Inflammatory macrophage (primary cell): ENCODE results near the gene PPP1R14B.

Source experiments
- DNase-seq, 2 donors: peaks; one replicate each; pipeline ENCODE4 v3.0.0-alpha.2; 2020 to 2022

The PPP1R14B gene

DNA sequence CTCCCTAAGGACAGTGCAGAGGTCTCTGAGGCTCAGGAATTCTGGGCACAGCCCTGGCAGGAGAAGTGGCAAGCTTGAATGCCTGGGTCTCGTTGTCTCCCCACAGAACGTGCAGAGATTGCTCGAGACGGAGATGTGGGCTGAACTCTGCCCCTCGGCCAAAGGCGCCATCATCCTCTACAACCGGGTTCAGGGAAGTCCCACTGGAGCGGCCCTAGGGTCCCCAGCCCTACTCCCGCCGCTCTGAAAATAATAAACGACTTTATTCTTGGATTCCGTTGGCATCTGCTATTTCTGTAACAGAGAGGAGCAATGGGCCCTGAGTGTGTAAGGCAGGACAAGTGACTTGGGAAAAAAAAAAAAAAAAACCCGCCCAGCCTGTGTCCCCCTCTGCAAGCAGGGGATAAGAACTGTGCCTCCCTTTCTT, 17.0 kb downstream of the PPP1R14B start:
- no peak for DNase-seq

DNA sequence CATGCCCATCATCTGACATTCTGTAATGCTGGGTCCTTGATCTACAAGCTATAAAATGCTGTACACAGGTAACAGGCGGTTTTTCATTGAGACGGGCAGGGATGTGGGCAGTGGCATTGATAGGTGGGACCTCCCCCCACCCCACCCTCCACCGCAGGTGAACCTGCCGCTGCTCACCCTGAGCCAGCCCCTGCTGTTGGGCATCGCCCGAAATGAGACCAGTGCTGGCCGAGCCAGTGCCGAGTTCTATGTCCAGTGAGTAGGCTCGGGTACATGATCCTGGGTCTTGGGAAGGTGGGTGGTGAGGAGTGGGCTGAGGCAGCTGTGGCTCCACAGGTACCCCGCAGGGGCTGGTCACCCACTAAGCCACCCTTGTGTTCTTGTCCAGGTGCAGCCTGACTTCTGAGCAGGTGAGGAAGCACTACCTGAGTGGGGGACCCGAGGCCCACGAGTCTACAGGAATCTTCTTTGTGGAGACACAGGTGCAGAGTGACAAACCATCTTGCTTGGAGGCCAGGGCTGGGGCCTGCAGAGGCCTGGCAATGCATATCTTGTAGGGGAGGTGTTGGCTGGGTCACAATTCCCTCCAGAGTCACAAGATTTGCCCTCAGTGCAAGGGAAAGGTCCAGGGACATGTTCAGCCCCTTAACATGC, 17.5 kb downstream of the PPP1R14B start:
- DNase-seq = no peak

DNA sequence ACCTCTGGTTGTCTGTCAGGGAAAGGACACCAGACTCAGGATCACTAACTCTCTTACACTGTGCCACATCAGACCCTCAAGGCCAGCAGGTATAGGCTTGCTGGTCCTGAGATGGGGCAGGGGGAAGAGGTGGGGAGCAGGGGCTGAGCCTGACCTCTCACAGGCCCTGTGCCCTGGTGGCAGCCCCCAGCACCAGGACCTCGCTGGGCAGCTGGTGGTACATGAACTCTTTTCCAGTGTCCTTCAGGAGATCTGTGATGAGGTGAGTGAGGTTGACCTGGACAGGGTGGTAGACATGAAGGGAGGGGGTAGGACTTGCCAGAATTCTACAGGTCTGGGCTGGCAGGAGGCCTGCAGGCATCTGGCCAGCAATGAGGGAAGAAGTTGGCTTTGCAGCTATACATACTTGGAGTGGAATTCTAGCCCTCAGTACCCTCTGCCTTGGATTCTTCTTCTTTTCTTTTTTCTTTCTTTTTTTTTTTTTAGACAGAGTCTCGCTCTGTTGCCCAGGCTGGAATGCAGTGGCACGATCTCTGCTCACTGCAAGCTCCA, 19.3 kb downstream of the PPP1R14B start:
- DNase-seq = no peak

DNA sequence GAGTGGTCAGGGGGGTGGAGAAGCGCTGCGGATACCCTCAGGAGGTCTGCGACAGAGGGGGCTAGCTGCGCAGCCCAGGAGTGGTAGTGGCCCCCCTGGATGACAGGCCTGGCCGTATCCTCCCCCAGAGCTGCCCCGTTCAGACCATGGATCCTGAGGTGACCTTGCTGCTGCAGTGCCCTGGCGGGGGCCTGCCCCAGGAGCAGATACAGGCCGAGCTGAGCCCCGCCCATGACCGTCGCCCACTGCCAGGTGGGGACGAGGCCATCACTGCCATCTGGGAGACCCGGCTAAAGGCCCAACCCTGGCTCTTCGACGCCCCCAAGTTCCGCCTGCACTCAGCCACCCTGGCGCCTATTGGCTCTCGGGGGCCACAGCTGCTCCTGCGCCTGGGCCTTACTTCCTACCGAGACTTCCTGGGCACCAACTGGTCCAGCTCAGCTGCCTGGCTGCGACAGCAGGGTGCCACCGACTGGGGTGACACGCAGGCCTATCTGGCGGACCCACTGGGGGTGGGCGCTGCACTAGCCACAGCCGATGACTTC, 20.2 kb downstream of the PPP1R14B start:
- peak; percentile 82 to 93 for DNase-seq

DNA sequence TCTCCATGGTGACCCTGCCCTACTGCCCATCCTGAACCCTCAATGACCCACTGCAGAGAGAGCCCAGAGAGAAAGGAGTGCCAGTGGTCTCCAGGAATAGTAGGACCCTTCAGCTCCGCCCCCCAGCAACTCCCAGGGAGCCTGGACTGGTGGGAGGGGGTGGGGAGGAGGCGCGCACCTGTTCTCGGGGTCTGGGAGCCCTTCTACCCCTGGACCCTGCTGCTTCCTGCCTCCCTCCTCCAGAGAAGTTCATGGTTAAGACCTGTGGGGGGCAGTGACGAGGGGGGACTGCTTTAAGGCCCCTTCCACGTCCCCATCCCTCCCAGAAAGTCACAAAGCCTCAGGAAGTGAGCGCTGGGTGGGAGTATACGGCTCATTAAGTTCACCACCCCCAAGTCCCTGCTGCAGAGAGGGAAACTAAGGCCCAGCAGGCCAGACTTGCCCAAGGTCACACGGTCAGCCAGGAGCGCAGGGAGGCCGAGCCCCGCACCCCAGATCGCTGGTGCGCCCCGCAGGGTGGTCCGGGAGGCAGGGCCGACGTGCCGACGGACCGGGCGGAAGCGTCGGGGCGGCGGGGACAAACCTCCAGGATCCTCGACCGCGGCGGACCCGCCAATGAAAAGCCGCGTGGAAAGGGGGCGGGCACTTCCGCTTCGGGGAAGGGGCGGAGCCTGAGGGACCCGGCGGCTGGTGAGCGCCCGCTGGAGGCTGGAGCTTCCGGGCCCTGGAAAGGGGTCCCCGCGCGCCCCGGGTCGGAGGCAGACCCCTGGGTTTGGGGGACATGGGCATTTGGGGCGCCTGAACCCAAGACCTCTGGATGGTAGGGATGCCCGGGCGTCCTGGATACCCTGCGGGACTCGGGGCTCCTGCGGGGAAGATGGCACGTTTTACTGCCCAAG, 20.9 kb downstream of the PPP1R14B start, which contains the start of the genes NUDT22 and TRPT1:
Gene NUDT22, plus strand, starts transcription at position 667 of the 899 bp plus-strand sequence. CDS start 379 bp downstream, outside the sequence.
Gene TRPT1, minus strand, starts transcription at position 579 of the 899 bp plus-strand sequence. Its CDS starts 326 bp downstream, at position 253.
- DNase-seq = peak; percentile 92 to 94

DNA sequence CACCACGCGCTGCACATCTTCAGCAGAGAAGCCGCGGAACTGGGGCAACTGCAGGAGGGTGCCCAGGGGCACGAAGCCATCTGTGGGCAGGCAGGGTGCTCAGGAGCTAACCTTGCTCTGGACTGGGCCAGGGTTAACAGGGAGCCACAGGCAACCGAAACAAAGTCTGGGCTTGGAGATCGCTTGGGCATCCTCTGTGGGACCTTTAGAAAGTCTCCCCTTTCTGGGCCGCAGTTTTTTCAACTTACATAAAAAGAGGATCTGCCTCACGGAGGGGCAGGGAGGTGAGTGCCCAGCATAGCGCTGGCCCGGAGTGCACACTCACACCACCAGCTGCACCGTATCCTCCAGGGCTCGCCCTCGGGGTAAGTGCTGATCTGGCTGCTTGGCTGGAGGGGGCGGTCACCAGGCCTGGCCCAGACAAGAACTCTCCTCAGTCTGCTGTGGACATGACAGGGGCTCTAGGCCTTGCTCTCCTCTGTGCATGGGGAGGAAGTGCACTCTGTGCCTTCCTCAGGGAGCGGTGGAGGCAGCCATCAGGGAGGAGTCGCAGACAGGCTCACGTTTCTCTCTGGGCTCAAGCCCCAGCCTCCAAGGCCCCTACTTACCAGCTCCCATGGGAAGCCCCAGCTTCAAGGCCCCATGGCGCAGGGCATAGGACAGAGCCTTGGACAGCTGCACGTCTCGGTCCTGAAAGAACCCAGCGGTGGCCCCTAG, 21.7 kb downstream of the PPP1R14B start:
- DNase-seq = peak in 1 of 2 donors; percentile 55

DNA sequence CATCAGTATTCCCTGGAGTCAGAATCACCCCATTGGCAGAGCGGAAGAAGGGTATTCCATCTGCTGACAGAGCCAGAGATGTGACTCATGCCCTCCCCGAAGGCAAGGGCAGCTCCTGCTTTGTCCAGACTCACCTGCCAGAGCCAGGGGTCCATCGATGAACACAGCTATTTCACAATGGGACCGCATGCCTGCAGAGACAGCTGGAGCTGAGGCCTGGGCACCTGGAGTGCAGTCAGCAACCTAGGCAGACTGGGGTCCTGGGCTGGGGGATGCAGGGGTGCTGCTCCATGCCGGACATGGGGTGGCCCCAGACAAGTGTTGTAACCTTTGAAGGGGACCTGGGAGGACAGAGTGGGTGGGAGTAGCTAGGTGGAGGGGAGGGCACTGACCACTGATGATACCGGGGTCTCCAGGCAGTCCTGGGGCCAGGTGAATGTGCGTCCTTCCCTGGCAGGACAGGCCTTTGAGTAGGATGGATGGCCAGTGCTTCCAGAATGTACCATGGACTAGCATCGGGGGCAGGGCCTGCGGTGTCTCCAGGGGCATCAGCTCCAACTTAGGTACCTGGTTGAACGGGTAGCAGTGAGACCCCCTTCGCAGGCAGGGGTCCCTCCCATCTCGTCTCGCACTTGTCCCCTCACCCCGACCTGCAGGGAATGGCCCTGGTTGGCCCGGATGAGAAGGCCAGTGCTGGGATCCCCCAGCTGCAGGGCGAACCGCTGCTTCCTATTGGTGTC, 22.4 kb downstream of the PPP1R14B start:
- DNase-seq = no peak

DNA sequence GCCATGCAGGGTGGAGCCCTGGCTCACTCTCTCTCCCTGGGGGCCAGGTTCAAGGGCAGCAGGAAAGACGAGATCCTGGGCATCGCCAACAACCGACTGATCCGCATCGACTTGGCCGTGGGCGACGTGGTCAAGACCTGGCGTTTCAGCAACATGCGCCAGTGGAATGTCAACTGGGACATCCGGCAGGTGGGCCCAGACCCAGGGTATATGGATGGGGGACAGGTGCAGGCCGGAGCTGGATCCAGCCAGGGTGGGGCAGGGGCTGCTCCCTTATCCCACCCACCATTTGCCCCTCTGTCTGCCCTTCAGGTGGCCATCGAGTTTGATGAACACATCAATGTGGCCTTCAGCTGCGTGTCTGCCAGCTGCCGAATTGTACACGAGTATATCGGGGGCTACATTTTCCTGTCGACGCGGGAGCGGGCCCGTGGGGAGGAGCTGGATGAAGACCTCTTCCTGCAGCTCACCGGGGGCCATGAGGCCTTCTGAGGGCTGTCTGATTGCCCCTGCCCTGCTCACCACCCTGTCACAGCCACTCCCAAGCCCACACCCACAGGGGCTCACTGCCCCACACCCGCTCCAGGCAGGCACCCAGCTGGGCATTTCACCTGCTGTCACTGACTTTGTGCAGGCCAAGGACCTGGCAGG, 23.6 kb downstream of the PPP1R14B start:
- no peak for DNase-seq

DNA sequence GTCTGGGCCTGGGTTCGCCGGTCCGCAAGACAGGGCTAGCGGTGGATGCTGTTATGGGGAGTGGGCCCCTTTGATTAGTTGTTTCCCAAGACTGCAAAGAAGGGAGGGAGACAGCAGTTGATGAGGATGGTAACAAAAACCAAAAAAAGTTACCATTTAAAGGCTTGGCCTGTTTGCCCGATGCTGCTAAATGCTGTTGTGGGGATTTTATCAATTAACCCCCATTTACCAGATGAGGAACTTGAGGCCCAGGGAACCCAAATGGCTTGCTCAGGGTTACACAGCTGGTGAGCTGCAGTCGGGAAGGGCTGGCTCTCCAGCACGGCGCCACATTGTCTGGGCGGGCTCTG, 24.1 kb downstream of the PPP1R14B start:
- no peak for DNase-seq

DNA sequence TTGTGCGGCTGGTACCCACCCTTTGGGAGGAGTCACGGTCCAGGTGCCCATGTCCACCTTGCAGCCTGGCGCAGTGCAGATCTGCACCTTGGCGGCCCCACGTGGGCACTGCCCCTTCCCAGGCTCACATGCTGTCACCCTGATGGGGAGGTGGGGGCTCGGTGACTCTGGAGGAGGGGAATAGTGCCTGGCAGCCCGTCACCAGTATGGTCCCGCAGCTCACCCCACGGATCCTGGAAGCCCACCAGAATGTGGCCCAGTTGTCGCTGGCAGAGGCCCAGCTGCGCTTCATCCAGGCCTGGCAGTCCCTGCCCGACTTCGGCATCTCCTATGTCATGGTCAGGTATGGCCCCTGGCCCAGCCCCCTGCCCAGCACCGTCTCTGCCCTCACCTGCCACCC, 25.9 kb downstream of the PPP1R14B start:
- no peak for DNase-seq

DNA sequence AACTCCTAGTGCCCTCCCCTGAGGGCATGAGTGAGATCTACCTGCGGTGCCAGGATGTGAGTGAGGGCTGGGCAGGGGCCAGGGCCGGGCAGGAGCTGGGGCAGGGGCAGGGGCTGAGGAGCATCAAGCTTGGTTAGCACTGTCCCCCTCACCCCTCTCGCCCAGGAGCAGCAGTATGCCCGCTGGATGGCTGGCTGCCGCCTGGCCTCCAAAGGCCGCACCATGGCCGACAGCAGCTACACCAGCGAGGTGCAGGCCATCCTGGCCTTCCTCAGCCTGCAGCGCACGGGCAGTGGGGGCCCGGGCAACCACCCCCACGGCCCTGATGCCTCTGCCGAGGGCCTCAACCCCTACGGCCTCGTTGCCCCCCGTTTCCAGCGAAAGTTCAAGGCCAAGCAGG, 26.5 kb downstream of the PPP1R14B start:
- no peak for DNase-seq

DNA sequence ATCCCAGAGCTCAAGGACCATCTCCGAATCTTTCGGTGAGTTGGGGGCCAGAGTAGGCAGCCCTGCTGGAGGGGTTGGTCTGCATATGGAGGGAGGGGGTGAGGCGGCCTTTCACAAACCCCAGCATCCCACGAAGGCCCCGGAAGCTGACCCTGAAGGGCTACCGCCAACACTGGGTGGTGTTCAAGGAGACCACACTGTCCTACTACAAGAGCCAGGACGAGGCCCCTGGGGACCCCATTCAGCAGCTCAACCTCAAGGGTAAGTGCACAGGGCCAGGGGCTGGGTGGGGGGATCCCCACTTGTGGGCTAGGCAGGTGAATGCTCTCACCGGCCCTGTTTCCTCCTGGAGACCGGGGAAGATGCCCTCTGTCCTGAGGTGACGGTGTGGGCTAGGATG, 27.0 kb downstream of the PPP1R14B start:
- no peak for DNase-seq

DNA sequence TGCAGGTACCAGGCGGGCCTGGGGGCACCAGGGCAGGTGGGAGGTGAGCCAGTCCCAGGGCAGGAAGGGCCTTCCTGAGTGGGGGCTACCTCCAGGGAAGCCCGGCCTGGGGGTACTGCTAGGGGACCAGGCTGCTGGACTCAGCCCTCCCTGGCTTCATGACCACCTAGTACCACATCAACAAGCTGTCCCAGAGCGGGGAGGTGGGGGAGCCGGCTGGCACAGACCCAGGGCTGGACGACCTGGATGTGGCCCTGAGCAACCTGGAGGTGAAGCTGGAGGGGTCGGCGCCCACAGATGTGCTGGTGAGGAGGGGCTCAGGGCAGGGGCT, 27.4 kb downstream of the PPP1R14B start:
- no peak for DNase-seq

DNA sequence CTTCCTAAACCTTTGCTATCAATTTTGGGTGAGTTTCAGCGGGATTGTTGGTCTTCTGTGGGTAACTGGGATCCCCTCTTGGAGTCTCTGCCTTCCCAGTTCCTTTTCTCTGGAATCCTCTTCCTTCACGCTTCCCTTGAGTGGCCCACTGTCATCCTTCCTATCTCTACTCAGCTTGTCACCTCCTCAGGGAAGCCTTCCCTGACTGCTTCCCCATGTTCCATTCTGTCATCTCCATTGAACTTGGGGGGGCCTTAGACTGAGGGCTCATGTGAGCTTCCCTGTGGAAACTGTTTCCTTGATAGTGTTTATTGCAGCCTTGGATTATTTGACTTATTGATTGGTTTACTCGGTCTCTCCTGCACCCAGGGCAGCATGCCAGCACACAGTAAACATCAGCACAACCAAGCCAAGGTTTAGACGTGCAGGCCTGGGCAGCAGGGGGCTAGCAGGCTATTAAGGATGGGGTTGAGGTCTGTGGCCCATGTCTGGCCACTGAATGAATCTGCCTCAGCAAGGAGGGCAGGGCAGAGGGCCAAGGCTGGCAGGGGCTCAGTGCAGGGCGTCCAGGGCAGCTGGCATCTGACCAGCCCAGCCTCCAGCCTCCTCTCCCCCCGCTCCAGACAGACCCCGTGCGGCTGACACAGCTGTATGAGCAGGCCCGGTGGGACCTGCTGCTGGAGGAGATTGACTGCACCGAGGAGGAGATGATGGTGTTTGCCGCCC, 28.0 kb downstream of the PPP1R14B start:
- DNase-seq = no peak

DNA sequence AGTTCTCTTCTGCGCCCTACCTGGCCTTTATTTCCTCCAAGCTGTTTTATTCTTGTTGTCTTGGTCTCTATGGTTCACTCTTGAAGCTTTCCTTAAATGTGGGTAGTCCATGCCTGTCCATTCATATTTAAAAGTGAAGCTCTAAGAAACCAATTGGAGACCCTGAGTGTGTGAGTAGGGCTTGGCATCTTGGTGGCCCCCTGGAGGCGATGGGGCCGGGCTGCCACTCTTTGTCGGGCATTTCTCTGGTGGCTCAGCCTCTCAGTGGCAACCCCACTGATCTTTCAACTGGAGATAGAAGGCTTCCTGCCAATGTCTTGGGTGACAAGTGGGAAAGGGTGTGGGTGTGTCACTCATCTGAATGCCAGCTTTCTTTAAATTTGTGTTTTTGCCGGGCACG, 29.9 kb downstream of the PPP1R14B start:
- DNase-seq = no peak

DNA sequence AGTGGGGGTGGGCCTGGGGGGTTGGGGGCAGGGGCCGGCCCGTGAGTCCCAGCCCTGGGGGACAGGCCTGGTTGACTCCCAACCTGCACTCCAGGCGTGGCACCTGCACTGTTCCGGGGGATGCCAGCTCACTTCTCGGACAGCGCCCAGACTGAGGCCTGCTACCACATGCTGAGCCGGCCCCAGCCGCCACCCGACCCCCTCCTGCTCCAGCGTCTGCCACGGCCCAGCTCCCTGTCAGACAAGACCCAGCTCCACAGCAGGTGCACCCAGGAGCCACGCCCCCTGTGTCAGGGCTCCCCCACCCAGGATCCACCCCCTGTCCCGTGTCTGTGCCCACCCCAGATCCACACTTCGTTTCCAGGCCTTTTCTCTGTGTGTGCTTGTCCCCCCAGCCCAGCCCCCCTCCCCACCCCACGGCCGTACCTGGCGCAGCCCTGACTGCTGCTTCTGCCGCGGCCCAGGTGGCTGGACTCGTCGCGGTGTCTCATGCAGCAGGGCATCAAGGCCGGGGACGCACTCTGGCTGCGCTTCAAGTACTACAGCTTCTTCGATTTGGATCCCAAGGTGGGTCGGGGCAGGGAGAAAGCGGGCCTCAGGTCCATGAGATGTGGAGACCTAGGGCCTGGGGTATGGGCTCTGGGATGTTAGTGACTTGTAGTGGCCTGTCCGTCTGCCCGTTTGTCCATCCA, 35.4 kb downstream of the PPP1R14B start:
- no peak for DNase-seq

DNA sequence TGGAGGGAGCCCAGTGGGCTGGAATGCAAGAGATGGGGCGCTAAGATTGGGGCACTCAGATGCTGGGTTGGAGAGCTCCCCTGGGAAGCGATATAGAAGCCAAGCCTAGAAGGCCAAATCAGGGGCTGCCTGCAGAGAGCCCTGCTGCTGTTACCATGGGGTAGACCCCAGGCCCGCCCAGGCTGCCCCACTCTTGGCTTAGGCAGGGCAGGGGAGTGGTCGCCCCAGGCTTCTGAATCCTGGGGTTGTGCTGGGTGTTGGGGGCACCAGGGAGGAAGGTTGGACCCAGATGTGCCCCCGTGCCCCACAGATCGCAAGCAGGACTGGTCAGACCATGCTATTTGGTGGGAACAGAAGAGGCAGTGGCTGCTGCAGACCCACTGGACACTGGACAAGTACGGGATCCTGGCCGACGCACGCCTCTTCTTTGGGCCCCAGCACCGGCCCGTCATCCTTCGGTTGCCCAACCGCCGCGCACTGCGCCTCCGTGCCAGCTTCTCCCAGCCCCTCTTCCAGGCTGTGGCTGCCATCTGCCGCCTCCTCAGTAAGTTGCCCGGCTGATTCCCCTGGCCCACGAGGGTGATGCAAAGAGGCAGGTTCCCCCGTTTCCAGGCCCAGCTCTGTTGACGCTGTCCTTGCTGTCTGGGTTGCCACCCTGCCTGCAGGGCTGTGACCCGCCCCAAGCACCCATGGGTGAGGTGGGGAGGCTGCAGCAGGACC, 36.3 kb downstream of the PPP1R14B start:
- DNase-seq = no peak

DNA sequence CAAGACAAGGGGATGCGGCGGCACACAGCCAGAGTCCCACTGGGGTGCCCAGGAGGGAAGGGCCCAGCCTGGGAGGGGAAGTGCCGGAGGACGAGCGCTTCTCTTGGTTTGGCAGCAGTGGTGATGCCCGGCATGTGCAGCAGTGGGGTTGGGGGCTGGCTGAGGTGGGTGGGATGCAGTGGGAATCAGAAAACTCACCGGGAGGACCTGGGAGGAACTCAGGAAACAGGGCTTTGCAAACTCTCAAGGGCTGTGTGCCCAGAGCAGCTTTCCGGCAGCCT, 37.2 kb downstream of the PPP1R14B start:
- DNase-seq = no peak

DNA sequence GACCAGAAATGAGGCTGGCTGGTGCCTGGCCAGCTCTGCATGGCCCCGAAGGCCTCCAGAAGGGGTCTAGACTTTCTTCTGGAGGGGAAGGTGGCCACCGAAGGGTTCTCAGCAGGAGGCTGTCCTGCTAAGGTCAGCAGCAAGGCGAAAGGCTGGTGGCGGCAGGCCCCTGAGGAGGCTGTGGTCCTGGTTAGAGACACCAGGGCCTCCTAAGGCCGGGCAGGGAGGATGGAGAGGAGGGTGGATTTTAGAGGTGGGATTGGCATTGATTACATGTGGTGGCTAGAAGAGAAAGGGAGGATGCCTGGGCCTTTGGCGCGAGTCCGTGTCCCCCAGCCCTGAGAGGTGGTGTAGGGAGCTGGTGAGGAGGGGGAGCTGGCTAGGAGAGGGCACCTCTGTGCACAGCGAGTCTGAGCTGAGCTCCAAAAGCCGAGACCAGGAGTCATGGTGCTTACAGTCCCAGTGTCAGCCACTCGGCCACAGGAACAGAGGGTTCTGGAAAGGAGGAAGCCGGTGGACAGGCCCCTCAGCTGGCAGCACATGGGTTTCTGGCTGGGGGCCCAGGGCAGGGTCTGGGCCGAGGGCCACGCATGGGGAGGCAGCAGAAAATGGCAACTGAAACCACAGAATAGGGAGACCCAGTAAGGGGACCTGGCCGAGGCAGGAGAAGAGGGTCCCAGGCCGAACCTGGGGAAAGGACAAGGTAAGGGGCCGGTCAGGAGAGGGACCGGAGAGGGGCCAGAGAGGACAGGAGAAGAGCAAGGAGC, 37.8 kb downstream of the PPP1R14B start:
- no peak for DNase-seq
